DMS53 (cell line): ENCODE measurements around the gene CHRNA9.

ENCODE experiments used
- DNase-seq: peaks from one replicate; lab custom pipeline; 2025; lab: John Stamatoyannopoulos, UW

The CHRNA9 gene

DNA sequence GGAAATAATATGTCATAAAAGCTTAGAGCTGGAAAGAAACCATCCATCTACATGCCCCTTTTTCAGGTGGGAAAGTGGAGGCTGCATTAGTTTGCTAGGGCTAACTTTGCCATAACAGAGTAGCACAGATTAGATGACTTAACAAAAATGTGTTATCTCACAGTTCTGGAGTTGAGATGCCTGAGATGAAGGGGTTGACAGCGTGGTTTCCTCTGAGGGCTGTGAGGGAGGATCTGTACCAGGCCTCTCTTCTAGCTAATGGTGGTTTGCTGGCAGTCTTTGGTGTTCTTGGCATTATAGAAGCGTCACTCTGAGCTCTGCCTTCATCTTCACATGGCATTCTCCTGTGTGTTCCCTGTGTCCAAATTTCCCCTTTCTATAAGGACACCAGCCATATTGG is 2.4 kb downstream of the CHRNA9 start:
- DNase-seq = no peak

DNA sequence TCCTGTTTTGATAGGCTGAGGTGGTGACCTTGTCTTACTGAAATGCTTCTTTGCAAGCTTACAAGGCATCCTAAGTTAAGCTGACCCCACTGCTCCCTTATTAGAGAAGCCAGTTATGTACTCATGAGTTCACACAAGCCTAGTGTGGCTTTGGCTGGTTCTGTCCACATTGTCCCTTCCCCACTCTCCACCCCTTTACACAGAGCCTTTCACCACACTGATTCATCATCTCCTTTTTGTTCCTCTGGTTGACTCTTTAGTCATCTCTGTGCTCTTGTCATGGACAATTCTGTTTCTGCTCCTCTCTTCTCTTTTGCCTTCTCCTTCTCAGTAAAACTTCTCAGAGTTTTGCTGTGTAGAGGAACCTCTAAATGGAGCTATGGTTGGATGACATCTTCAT is 4.9 kb downstream of the CHRNA9 start:
- DNase-seq = peak; percentile 33

DNA sequence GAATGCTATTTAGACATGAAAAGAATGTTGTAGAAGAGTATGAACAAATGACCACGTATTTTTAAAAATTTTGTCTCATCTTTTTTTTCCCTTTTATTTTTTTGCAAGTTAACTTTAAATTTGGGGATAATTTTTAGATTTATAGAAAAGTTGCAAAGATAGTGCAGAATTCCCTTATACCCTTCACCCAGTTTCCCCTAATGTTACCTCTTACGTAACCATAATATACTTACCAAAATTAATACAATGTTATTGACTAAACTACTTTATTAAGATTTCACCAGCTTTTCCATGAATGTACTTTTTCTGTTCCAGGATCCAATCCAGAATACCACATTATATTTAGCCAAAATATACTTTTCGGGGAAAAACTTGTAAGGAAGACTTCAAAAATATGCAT is 12.3 kb downstream of the CHRNA9 start:
- no peak for DNase-seq

DNA sequence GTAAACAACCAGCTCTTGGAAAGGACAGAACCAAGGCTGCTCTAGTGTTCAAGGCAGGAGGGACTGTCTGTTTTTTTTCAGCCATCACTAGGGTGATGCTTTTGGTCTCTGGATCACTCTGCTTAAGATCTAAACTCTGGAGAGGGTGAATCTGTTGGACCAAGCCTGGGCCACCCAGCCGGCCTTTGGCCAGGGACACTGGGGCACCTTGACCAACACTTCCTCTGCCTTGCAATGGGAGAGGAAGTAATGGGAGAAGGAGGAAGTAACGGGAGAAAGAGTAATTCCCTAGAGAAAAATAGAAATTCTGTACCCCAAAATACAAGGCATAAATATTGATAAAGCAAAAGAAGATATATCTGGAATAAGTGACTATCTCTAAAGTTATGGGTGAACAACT is 12.9 kb downstream of the CHRNA9 start:
- no peak for DNase-seq

DNA sequence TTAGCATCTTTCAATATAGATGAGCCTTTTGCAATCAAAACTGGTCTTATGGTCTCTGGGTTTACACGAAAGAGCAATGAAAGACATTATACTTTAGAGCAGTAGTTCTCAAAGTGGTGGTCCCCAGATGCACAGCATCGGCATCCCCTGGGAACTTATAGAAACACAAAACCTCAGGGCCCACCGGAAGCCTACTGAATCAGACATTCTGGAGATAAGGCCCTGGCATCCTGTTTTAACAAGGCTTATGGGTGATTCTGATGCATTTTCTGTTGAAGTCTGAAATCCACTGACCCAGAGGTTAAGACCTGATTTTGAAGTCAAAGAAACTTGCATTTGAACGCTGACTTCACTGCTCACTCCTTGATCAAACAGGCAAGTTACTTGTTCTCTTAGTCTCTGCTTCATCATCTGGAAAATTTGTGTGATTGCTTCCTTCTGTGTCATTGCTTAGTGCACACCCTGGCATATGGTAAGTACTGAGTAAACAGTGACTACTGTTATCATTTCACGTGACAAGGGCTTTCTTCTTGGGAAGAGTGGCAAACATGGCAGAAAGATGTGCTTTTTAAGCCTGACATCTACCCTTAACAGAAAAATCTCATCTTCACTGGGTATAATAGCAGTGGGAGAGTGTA is 14.5 kb downstream of the CHRNA9 start:
- DNase-seq = peak; percentile 88

DNA sequence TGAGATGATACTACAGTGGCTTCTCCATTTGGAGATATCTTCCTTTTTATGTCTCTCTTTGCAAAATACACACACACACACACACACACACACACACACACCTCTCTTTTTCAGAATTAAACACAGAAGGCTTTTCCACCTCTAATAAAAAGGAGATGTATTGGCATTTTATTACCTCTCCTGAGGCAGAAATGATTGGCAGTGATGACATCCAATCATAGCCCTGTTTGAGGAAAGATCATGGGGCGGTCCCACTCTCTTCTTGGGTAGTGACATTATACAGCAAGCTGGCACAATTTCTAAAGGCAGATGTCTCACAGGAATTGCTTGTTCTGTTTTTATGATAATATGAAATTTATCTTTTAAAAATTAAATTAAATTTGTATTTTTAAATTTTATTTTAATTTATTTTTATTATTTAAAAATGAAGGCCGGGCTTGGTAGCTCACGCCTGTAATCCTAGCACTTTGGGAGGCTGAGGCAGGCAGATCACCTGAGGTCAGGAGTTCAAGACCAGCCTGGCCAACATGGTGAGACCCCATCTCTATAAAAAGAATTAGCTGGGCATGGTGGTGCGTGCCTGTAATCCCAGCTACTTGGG is 15.6 kb downstream of the CHRNA9 start:
- peak; percentile 66 for DNase-seq

DNA sequence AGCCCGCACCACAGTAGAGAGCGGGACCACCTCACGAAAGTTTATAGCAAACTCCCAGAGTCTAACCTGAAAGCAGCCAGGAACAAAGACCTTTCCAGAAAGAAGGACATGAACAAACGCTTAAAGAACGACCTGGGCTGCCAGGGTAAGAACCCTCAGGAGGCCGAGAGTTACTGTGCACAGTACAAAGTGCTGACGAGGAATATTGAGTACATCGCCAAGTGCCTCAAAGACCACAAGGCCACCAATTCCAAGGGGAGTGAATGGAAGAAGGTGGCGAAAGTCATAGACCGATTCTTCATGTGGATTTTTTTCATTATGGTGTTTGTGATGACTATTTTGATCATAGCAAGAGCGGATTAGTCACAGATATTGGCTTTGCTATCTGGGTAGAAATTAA is 19.0 kb downstream of the CHRNA9 start:
- DNase-seq = no peak

DNA sequence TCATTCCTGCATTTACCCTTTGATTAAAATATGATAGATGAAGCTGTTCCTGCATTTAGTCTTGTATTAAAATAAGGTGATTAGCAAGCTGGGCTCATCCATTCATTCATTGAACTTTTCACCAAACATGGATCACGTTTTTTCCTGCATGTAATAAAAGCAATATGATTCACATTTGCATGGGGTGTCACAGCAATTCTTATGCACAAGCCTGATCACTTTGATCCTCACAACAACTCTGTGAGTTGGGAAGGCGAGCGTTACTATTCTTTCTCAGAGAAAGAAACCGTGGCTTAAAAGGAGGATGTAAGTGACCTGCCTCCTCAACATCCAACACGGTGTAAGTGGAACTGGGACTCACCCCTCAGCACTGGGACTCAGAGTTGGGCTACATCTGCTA is 20.0 kb downstream of the CHRNA9 start:
- DNase-seq = no peak

DNA sequence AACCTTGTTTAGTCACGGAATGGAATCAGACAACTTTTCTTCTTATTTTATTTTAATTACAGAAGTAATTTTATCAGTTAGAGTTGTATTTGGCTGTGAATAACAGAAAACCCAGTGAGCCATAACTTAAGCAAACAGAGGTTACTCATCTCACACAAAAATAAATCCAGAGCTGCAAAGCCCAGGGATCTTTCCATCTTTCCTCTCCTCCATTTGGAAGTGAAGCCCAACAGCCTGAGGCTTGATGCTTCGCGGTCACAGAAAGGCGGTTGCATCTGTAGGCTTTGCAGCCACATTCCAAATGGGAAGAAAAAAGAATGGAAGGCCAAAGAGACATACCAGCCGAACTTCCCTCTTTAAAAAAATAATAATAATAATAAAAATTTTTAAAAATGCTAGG is 22.6 kb downstream of the CHRNA9 start:
- peak; percentile 73 for DNase-seq

DNA sequence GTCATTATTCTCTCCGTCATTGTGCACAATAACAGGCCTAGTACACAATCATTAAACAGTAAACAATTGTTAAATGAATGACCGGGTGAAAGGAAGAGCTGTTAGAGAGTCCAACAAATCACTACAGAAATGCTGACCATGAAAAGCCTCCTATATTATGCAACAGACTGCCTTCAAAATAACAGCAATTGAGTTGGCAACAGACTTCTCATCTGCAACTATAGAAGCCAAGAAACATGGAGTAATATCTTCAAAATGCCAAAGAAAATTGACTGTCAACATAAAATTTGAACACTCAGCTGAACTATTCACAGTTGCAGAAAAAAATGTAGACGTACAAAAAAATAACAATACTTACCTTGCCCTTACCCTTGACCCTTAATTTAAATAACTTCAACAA is 26.2 kb downstream of the CHRNA9 start:
- DNase-seq = no peak

DNA sequence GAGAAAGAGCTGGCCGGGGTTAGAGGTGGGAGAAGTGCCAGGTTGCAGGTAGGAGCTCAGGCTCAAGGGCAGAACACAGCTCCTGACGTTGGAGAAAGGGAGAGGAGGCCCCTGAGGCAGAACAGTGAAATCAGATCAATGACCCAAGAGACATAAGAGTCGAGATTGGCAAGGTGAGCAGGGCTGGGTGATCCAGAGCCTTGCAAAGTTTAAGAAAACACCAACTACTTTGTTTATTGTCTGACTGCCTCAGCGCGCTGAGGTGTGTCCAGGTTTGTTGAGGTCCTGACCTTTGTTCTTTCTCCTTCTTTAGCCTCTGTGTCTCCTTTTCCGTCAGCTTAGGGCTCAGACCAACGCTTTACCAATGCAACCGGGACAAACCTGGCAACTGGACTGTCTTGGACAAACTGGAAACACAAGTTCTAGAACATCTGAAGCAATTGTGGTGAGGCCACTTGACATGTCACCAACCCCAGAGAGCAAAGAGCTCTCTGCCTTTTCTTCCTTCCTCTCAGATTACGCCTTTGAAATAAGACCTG is 28.3 kb downstream of the CHRNA9 start:
- DNase-seq = peak; percentile 85

DNA sequence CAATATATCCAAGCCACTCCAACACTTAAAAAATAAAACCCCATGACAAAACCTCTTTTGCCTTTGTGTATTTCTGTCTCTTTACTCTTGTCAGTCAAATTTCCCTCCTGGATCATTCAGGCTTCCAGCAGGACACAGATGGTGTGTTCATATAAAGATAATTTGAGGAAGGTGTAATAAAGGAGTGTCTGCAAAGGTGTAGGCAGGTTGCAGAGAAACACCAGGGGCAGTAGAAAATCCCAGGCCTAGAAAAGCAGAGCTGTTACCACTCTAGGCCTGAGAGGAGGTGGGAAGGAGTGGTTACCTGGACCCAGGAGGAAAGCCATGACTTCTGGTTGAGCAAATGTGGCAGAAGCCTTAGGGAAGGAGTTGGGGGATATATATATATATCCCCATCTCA is 28.8 kb downstream of the CHRNA9 start:
- no peak for DNase-seq

DNA sequence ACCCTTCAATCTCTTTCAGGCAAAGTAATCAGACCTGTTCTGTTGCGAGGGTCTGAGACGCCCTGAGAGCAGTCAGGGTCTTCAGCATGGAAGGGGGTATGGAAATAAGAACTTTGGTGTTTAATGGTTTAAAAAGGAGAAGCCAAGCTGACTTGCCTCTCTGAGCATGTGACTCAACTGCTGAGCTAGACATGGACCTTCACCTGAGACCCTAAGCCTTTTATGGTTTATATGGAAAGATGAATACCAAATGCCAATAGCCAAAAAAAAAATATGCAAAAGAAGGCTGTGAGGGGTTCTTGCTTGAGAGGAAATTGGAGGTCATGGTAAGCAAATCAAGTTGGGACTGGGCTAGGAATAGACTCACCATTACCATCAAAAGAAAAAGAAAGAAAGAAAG is 30.6 kb downstream of the CHRNA9 start:
- DNase-seq = no peak

DNA sequence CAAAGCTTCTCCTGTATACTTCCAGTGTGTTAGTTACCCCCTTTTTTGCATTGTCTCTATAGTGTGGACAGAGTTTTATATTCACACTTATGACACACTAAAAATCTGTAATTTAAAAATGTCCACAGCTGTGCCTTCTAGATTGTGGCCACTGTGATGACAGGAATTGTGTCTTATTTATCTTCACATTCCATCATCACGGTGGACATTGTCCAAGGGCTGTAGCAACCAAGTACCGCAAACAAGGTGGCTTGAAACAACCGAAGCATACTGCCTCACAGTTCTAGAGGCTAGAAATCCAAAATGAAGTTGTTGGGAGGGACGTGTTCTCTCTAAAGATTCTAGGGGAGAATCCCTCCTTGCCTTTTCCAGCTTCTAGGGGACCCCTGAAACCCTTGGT is 32.3 kb downstream of the CHRNA9 start:
- no peak for DNase-seq

DNA sequence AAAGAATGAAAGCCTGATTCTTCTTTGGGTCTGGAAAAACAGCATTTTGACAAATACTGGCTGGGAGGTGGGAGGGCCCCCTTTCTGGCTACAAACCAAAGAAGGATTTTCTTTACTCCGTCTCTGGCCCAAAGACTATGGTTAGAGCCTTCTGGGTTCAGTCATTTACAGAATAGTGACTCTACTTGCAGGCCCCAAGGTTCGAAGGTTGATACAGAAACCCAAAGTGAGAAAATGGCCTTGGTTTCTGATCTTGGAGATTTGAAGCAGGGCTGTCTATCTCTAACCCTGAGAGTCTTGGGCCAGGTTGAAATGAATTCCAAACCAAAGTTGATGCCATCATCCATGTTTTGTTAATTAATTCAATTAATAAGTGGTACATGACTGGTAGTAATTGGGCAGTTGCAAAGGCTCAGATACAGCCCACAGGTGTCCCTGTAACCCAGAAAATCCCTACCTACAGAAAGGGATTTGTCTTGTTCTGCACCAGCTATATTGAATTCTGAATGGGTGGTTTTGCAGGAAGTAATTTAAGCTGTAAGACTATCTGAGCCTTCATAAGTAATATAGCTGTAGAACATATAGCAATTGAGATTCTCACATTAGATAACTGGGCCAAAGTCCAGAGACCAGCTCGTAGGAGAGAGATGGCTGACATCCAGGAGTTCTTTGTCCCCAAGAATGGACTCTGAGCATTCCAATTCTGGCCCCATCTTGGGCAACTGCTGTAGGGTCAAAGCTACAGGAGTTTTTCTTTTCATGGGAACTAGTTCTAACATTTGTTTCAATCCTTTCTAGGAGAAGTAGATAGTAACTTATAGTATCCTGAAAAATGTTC is 34.5 kb downstream of the CHRNA9 start:
- peak; percentile 58 for DNase-seq

DNA sequence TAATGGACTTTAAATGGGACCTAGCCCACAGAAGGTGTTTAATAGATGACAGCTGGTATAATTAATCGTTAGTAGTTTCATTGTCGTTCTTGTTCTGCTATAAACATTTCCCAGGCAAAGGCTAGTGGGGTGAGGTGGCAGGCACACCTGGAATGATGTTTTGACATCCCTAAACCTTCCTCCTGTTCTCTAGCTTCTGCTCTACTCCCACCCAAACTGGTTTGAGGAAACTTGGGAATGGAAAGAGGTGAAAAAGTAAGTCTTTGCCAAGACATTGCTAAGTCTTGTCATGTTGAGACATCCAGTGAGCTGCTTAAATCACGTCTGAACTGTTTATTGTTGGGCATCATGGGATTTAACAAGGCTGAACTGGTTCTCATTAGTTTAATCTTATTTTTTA is 37.5 kb downstream of the CHRNA9 start:
- no peak for DNase-seq

DNA sequence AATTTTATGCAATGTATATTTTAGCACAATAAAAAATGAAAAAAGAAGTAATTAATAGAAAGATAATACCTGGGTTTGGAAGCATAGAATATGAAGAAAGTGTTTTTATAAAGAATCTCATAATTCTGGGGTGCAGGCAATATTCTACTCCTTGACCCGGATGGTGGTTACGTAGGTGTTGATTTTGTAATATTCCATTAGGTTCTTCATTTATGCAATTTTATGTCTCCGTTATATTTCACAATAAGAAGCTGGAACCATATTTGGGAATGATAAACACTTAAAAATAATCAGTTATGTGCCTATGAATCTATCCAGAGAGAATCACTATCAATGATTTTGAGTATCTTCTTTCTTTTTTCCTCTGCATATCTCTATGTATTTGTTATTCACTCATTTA is 38.5 kb downstream of the CHRNA9 start:
- no peak for DNase-seq

DNA sequence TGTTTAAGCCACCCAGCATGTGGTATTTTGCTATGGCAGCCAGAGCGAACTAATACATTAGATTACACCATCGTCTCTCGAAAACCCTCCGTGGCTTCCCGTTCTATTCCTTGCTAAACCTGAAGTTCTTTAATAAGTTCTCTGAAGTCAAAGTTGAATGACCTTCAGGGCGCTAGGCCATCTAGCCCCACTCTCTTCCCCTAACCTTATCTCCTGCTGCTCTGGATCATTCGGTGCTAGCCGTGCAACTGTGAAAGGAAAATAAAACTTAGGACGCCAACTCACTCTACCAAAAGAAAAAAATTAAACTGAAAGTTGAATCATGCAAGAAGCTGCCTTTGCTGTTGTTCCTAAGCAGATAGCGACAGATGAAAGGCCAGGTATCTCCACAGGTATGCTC is 40.0 kb downstream of the CHRNA9 start:
- no peak for DNase-seq

DNA sequence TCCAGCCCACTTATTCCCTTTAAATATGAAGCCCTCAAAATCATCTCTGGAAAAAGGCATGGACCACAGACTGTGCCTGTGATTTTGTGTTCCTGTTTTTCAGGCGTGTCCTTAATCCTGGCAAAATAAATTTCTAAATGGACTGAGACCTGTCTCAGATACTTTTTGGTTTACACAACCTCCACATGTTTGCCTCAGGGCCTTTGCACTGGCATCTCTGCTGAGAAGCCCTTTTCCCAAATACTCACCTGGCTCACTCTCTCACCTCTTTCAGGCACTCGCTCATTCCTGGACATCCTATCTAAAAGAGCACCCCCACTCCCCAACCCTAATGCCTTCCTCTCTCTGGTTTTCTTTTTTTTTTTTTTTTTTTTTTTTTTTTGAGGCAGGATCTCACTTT is 40.5 kb downstream of the CHRNA9 start:
- no peak for DNase-seq

DNA sequence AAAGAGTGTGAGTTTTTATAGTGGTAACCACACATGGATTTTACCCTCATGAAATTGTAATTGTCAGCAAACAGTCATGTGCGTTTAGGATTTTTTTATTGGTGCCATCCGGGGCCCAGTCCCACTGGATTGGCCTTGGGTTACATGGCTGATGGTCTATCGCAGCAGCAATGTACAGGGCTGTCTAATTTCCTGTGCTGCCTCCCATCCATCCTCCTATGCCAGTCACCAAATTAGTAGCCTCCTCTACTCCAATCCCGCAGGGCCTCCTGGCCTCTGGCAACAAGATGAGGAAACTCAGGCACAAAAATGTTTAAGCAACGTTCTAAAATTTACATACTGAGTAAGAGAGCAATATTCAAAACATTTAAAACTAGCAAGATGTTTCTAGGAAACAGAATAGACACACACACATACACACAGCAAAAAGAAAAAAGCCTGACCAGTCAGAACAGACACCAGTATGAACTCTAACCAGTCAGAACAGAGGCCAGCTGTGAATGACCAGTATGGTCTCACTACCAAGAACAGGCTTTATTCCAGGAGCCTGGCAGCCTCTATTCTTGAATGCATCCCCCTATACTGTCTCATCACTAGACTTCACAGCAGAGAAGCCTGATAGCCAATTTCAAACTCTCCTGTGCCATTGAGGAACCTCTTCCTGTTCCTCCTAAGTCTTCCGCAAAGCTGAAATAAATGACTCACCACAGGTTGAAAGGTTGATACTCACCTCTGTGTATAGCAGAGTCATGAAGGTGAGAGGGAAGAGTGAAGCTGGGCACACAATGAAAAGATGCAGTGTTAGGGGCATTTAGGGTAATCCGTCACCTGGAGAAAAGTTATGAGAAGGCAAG is 42.6 kb downstream of the CHRNA9 start:
- peak; percentile 89 for DNase-seq

DNA sequence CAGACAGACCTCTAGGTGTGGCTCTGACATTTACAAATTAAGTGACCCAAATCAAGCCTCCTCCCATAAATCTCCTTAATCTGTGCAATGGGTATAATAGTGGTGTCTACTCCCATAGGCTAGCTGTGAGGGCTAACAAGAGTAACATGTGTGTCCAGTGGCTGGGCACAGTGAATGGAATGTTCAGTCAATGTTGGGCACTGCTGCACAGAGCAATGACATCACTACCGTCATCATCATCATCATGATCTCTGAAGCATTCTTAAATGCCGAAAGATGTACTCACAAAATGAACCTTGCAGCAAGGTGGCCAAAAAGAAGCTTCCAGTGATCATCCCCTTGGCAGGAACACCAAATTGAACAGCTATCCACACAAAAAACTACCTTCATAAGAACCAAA is 43.5 kb downstream of the CHRNA9 start:
- DNase-seq = no peak

DNA sequence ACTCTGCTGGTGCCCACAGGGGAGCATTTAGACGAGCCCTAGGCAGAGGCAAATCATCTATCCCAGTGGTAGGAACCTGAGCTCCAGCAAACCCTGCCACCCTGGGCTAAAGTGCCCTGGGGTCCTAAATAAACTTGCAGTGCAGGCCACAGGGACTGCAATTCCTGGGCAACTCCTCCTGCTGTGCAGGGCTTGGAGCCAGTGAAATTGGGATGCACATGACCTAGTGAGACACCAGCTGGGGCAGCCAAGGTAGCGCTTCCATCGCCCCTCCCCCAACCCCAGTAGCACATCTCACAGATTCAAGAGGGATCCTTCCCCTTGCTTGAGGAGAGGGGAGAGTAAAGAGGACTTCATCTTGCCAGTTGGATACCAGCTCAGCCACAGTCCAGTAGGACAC is 44.1 kb downstream of the CHRNA9 start:
- DNase-seq = no peak
